NT2/D1 (cell line): ENCODE measurements around the gene CRAMP1.
"Not testable (repeated sequence)": the region's sequence is repeated elsewhere in the genome, so short reads cannot be mapped to it uniquely, and the experiment has no call there.

Experiments used
- DNase-seq: peaks from one replicate; pipeline ENCODE4 v3.0.0-alpha.2; 2011; ENCODE audit warnings: low read depth, low spot score
- H3K27me3 ChIP-seq: 2 replicates; pipeline ENCODE4 v1.6.0; 2011; ENCODE audit warnings: mild to moderate bottlenecking; ENCODE audit not compliant: insufficient read length, insufficient read depth
- H3K36me3 ChIP-seq: 2 replicates; pipeline ENCODE4 v1.6.1; 2011; ENCODE audit warnings: mild to moderate bottlenecking, low read length, mixed read lengths; ENCODE audit not compliant: insufficient read depth, insufficient read length
- H3K4me1 ChIP-seq: 2 replicates; pipeline ENCODE4 v1.5.1; 2011; ENCODE audit not compliant: insufficient read depth, insufficient read length
- H3K4me3 ChIP-seq: 2 replicates; pipeline ENCODE4 v1.5.1; 2011; ENCODE audit warnings: low read depth; ENCODE audit not compliant: insufficient read length
- H3K9ac ChIP-seq: 2 replicates; pipeline ENCODE4 v1.6.0; 2011; ENCODE audit warnings: low read depth; ENCODE audit not compliant: insufficient read length
- H3K9me3 ChIP-seq: 2 replicates; pipeline ENCODE4 v1.5.1; 2011; ENCODE audit warnings: mild to moderate bottlenecking, low read length; ENCODE audit not compliant: insufficient read depth
- SUZ12 ChIP-seq: IDR thresholded peaks from 2 replicates; pipeline ENCODE4 v1.6.1; 2011; ENCODE audit not compliant: insufficient read length, insufficient read depth; ENCODE audit errors: extremely low read depth
- YY1 ChIP-seq: IDR thresholded peaks from 2 replicates; pipeline ENCODE4 v1.6.1; 2011; ENCODE audit not compliant: insufficient read length, insufficient read depth
- ZNF274 ChIP-seq: IDR thresholded peaks from 2 replicates; pipeline ENCODE4 v1.6.1; 2011; ENCODE audit warnings: mild to moderate bottlenecking, low read depth, low read length

CRAMP1 gene

DNA sequence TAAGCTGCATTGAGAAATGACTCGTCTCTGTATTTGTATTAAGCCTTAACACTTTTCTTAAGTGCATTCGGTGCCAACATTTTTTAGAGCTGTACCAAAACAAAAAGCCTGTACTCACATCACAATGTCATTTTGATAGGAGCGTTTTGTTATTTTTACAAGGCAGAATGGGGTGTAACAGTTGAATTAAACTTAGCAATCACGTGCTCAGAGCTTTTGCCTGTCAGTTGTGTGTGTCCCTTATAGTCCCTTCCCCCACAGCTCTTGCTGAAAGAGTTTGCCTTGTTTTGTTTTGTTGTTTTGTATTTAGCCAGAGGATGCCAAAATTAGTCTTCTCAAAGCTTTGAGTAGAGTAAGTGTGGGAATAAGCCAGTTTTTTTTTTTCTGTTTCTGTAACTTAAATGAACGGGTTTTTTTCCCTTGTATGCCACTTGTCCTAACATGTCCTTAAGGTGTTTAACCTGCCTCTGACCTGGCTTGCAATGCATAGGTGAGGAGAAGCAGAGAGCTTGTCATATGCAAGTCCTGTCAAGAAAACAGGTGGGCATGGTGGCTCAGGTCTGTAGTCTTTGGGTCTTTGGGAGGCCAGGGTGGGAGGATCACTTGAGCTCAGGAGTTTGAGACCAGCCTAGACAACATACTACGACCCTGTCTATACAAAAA, 89.2 kb downstream of the CRAMP1 start:
- H3K4me3 ChIP-seq, result no peak overlapping the region
- no peak overlapping the region for H3K9ac ChIP-seq
- H3K27me3 ChIP-seq, result no peaks in the 10 kb centered on the region
- H3K4me1 ChIP-seq, result no peaks in the 10 kb centered on the region
- H3K36me3 ChIP-seq, result peaks cover 66% of the 10 kb centered on the region
- no peaks in the 10 kb centered on the region for H3K9me3 ChIP-seq
- DNase-seq, result no peak
- TF ChIP-seq YY1 (no peak), SUZ12 (no peak), ZNF274 (no peak)

DNA sequence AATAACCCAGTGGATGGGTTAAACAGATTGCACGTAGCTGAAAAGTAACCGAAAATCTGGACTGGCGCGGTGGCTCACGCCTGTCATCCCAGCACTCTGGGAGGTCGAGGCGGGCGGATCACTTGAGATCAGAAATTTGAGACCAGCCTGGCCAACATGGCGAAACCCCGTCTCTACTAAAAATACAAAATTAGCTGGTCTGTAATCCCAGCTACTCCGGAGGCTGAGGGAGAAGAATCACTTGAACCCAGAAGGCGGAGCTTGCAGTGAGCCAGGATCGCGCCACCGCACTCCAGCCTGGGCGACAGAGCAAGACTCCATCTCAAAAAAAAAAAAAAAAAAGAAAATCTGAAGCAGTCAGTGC, 93.1 kb downstream of the CRAMP1 start:
- peaks cover 44% of the 10 kb centered on the region for H3K36me3 ChIP-seq
- H3K4me1 ChIP-seq, result peaks cover 13% of the 10 kb centered on the region
- H3K9me3 ChIP-seq, DNase-seq, H3K27me3 ChIP-seq: not testable (repeated sequence)
- H3K9ac ChIP-seq, result peak overlapping the region; percentile 99
- H3K4me3 ChIP-seq, result peak overlapping the region; percentile 100

DNA sequence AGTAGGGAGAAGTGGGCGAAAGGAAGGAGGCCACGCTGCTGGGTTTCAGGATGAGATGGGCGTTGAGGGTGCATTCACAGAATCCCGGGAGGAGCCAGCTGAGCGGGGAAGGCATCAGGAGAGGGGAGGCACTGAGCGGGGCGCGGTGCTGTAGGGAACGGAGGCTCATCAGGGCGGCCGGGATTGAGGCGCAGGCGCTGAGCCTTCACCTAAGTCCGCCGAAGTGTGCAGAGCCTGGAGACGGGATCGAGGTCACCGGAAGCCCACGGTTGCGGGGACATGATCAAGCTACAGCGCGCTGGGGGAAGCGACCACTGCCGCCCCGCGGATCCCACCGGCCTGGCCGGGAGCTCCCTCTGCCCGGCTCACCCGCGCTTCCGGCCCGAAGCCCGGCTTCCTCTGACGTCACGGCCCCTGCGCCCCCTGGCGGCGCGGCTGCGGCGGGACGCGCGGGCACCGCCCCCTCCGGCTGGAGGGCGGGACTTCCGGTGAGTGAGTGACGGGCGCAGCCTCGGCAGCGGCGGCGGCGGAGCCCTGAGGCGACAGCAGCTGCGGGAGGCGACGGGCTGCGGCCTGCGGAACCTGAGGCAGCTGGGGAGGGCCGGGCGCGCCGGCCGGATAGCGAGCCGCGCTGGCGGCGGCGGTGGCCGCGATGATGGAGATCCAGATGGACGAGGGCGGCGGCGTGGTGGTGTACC, 93.7 kb downstream of the CRAMP1 start, which contains the start of gene MAPK8IP3:
Gene MAPK8IP3 (plus strand): TSS at position 508 of the 698 bp plus-strand sequence. CDS start 145 bp downstream, at position 653.
- Histone ChIP-seq H3K4me3 (peak within 1 kb of the TSS; percentile 100), H3K36me3 (peaks cover 38% of the 10 kb centered on the region), H3K9me3 (no peaks in the 10 kb centered on the region), H3K4me1 (peaks cover 13% of the 10 kb centered on the region), H3K27me3 (no peaks in the 10 kb centered on the region), H3K9ac (peak within 1 kb of the TSS; percentile 99)
- no peak for TF ChIP-seq SUZ12
- TF ChIP-seq YY1, result no peak
- TF ChIP-seq ZNF274, result no peak
- peak; percentile 85 for DNase-seq

DNA sequence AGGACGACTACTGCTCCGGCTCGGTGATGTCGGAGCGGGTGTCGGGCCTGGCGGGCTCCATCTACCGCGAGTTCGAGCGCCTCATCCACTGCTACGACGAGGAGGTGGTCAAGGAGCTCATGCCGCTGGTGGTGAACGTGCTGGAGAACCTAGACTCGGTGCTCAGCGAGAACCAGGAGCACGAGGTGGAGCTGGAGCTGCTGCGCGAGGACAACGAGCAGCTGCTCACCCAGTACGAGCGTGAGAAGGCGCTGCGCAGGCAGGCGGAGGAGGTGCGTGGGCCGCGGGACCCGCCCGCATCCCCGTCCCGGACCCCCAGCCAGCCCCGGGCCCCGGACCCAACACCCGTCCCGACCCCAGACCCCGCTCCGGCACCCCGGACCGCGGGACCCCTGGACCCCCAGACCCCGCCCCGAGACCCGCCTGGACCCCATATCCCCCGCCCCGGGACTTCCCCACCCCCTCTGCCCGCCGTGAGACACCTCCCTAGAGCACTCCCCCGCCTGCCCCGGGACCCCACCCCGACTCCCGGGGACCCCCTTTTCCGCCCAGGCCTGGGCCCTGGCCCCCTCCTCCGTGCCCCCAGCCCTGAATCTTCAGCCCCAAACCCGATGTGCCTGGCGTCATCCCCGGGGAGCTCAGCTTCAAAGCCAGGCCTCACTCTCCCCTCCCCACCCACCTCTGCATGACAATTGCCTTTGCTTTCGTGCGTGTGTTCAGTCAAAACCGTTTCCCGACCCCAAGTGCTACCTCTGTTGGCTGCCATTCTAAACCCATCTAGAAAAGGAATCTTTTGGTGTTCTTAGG, 94.4 kb downstream of the CRAMP1 start:
- Histone ChIP-seq H3K4me1 (peaks cover 13% of the 10 kb centered on the region), H3K4me3 (peak overlapping the region; percentile 100), H3K9me3 (no peaks in the 10 kb centered on the region), H3K9ac (peak overlapping the region; percentile 99), H3K27me3 (no peaks in the 10 kb centered on the region), H3K36me3 (peaks cover 36% of the 10 kb centered on the region)
- TF ChIP-seq ZNF274 (no peak), YY1 (no peak)
- no peak for DNase-seq

DNA sequence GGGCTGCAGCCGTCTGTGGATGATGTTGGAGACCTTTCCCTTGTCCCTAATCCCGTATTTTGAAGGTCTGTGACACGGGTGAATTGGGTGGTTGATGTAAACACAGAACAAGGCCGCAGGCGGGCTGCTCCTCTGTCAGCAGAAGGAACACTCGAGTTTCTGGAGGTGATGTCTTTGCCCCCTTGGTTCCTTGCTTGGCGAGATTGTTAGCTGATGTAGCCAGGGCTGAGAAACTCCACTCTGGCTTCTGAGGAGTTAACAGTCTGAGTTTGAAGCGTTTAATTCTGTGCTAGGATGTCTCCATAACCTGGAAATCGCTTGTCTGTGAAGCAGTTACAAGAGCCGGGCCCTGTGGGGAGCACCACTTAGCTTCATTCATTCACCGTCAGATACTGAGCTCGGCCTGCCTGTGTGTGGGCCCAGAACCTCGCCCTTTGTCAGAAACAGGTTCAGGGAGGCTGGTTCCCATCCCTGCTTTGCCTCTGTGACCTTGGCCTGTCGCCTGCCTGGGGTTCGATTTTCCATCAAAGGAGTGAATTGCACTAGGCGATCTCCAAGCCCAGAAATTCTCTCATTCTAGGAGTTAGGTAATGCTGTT, 95.1 kb downstream of the CRAMP1 start:
- Histone ChIP-seq H3K36me3 (peaks cover 29% of the 10 kb centered on the region), H3K27me3 (no peaks in the 10 kb centered on the region), H3K9ac (peak overlapping the region; percentile 80), H3K9me3 (no peaks in the 10 kb centered on the region), H3K4me3 (peak overlapping the region; percentile 48), H3K4me1 (peaks cover 13% of the 10 kb centered on the region)
- no peak for DNase-seq
- TF ChIP-seq ZNF274 (no peak), SUZ12 (no peak), YY1 (no peak)

DNA sequence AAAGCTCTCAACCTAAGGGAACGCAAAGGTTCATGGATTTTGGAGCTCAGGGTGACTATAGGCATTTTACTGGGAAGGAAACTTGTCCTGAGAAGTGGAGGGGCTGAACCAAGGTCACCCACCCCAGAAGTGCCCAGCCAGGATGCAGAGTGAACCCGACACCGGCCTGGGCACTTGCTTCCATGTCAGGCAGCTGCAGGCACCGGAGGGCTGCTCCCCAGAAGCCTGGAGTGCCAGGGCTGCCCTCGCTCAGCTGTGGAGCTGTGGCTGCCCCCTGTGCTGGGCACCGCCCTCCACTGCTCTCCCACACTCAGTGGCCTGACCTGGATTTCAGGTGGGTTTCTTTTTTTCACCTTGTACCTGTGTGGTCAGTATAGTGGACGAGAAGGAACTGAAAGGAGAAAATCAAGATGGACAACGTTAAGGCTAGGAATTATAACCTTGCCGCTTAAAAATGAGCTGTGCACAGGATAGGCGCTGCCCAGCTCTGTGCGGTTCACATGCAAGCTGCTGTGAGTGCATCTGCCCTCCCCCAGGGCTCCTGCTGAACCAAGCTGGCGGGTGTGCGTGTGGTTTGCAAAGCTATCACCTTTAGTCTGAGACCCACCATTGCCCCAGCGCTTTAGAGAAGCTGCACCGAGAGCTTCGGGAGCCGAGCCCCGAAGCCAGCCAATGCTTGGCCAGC, 96.1 kb downstream of the CRAMP1 start:
- Histone ChIP-seq H3K9ac (peak overlapping the region; percentile 57), H3K4me1 (peaks cover 13% of the 10 kb centered on the region), H3K27me3 (no peaks in the 10 kb centered on the region), H3K36me3 (peaks cover 23% of the 10 kb centered on the region), H3K9me3 (no peaks in the 10 kb centered on the region), H3K4me3 (no peak overlapping the region)
- DNase-seq, result no peak
- TF ChIP-seq ZNF274, result no peak
- no peak for TF ChIP-seq SUZ12
- no peak for TF ChIP-seq YY1
